H1 (cell line): ENCODE measurements around the gene TRAF5. TPM values are rescaled to one million over a fixed set of nuclear protein-coding genes. Genes with fewer than 3 reads are reported as not detected.

Source experiments
- CHD7 ChIP-seq: fragments of 300-600 bp; sonication (generic); IDR thresholded peaks from 2 replicates; pipeline ENCODE4 v1.7.1; 2012; ENCODE audit warnings: low read length, moderate library complexity, mild to moderate bottlenecking, inconsistent platforms; ENCODE audit not compliant: insufficient replicate concordance
- CTCF ChIP-seq, 3 experiments: IDR thresholded peaks; 1 replicate in 2 of 3; 2 replicates in 1 of 3; pipeline versions ENCODE4 v1.5.1 to v1.6.1; 2011; ENCODE audit warnings: low read length in 3 of 3, mild to moderate bottlenecking in 3 of 3, inconsistent platforms in 2 of 3, low read depth in 1 of 3, moderate library complexity in 1 of 3; ENCODE audit not compliant: insufficient read depth in 1 of 3; ENCODE audit errors: control extremely low read depth in 1 of 3
- HDAC6 ChIP-seq: IDR thresholded peaks from one replicate; pipeline ENCODE4 v1.7.1; 2012; ENCODE audit warnings: low read depth, mild to moderate bottlenecking, inconsistent platforms, low read length, moderate library complexity
- SIN3A ChIP-seq, 2 experiments: IDR thresholded peaks in 1 of 2; conservative IDR thresholded peaks in 1 of 2; 2 replicates each; pipeline ENCODE4 v1.6.1; 2011 to 2012; ENCODE audit warnings: low read length in 2 of 2, improper control_type of control experiment in 1 of 2, low read depth in 1 of 2, mild to moderate bottlenecking in 1 of 2
- SIX5 ChIP-seq: IDR thresholded peaks from 2 replicates; pipeline ENCODE4 v1.6.1; 2011; ENCODE audit warnings: mild to moderate bottlenecking, low read depth, low read length
- TAF1 ChIP-seq: IDR thresholded peaks from 2 replicates; pipeline ENCODE4 v1.6.1; 2011; ENCODE audit warnings: mild to moderate bottlenecking, low read depth, low read length
- TEAD4 ChIP-seq: IDR thresholded peaks from 2 replicates; pipeline ENCODE4 v1.6.1; 2012; ENCODE audit warnings: low read depth, low read length, inconsistent platforms, mixed read lengths
- YY1 ChIP-seq: IDR thresholded peaks from 2 replicates; pipeline ENCODE4 v1.6.1; 2011; ENCODE audit warnings: low read depth, mild to moderate bottlenecking, low read length
- polyA plus RNA-seq, 7 experiments: library from polyadenylated mRNA; depleted of rRNA in 3 of 7; stranded (reverse) in 5 of 7; unstranded in 2 of 7; fragments of >200 nt in 5 of 7; fragments of 200-250 nt in 2 of 7; gene quantifications; 1 replicate in 5 of 7; 2 replicates in 1 of 7; 4 replicates in 1 of 7; pipeline versions ENCODE4 v1.2.1 to v1.2.3, GENCODE V29; 2011 to 2013; ENCODE audit warnings: missing spikeins in 2 of 7, mixed read lengths in 2 of 7
- total RNA-seq: library from RNA; stranded (reverse); fragmentation: NEBNext Ultra II Directional; extraction: Animal tissue kit (Norgen Biotek cat#: 25700); gene quantifications from 2 replicates; pipeline ENCODE4 v1.2.1, GENCODE V29; 2021

TRAF5 gene
- total and polyA plus RNA-seq, 2 of the 8 experiments (the other 6 are each of a cell fraction or from before 2014, with no cell fraction given): 13.0 to 17.1 TPM

- TF ChIP-seq CHD7 (no peak), SIX5 (no peak), HDAC6 (no peak), TAF1 (no peak), CTCF (IDR thresholded peaks at IDR 0.05; ENCODE audit: control extremely low read depth in 1 of 3, insufficient read depth in 1 of 3, low read depth in 1 of 3, low read length in 3 of 3) (no peak), TEAD4 (no peak), SIN3A (conservative IDR thresholded peaks at IDR 0.05 in 1 of 2, IDR thresholded peaks at IDR 0.05 in 1 of 2; ENCODE audit: low read depth in 1 of 2, low read length in 2 of 2) (no peak), YY1 (no peak)
Measured at GRCh38 chr1:211328866-211329475, 2.3 kb downstream of the TRAF5 start (continued).
